Measurements from ENCODE around the gene TRIM67.

The TRIM67 gene

GRCh38 chr1:231172411-231172810 lies 10.6 kb downstream of the TRIM67 start:
- no peak for DNase-seq

GRCh38 chr1:231176421-231176820 lies 14.6 kb downstream of the TRIM67 start:
- no peaks in the 10 kb centered on the region for H3K9me2 ChIP-seq (replicated peaks; ENCODE audit: insufficient read depth, low read length)
- H3K79me2 ChIP-seq (ENCODE audit: low read length): no peaks in the 10 kb centered on the region
- H3K4me2 ChIP-seq (ENCODE audit: low read depth, low read length): no peak overlapping the region
- no peaks in the 10 kb centered on the region for H3K4me1 ChIP-seq (ENCODE audit: low read length)
- H4K20me1 ChIP-seq (ENCODE audit: insufficient read depth, low read length): no peaks in the 10 kb centered on the region
- no peak overlapping the region for H2AFZ ChIP-seq (ENCODE audit: low read length)
- H3K4me3 ChIP-seq (ENCODE audit: low read length): no peak overlapping the region
- no peaks in the 10 kb centered on the region for H3K9me3 ChIP-seq (replicated peaks; ENCODE audit: insufficient read depth, low read length)
- no peak overlapping the region for H3K27ac ChIP-seq (ENCODE audit: low read length)
- H3K9ac ChIP-seq (ENCODE audit: low read length): no peak overlapping the region
- no peaks in the 10 kb centered on the region for H3K36me3 ChIP-seq (replicated peaks; ENCODE audit: insufficient read depth, low read length)
- no peak for TF ChIP-seq CTCF (IDR thresholded peaks at IDR 0.05; ENCODE audit: low read length)
- no peak for TF ChIP-seq EZH2 (optimal IDR thresholded peaks at IDR 0.05; ENCODE audit: low read depth, low read length)
- TF ChIP-seq EZH2phosphoT487 (IDR thresholded peaks at IDR 0.05; ENCODE audit: low read length): no peak
- no peaks in the 10 kb centered on the region for H3F3A ChIP-seq (ENCODE audit: insufficient read depth, low read length)
- DNase-seq: no peak
- no peaks in the 10 kb centered on the region for H3K27me3 ChIP-seq (replicated peaks; ENCODE audit: insufficient read depth, low read length)

More at GRCh38 chr1:231172411-231172810, 10.6 kb downstream of the TRIM67 start:
- no peaks in the 10 kb centered on the region for H3K4me1 ChIP-seq (ENCODE audit: low read length)
- no peak overlapping the region for H2AFZ ChIP-seq (ENCODE audit: low read length)
- H3K27ac ChIP-seq (ENCODE audit: low read length): no peak overlapping the region
- H3K27me3 ChIP-seq (replicated peaks; ENCODE audit: insufficient read depth, low read length): no peaks in the 10 kb centered on the region
- no peak overlapping the region for H3K9ac ChIP-seq (ENCODE audit: low read length)
- no peaks in the 10 kb centered on the region for H3F3A ChIP-seq (ENCODE audit: insufficient read depth, low read length)
- H3K9me3 ChIP-seq (replicated peaks; ENCODE audit: insufficient read depth, low read length): no peaks in the 10 kb centered on the region
- H3K9me2 ChIP-seq (replicated peaks; ENCODE audit: insufficient read depth, low read length): no peaks in the 10 kb centered on the region
- H3K4me3 ChIP-seq (ENCODE audit: low read length): no peak overlapping the region
- no peaks in the 10 kb centered on the region for H3K36me3 ChIP-seq (replicated peaks; ENCODE audit: insufficient read depth, low read length)
- TF ChIP-seq EZH2phosphoT487 (IDR thresholded peaks at IDR 0.05; ENCODE audit: low read length) (no peak), CTCF (IDR thresholded peaks at IDR 0.05; ENCODE audit: low read length) (no peak), EZH2 (optimal IDR thresholded peaks at IDR 0.05; ENCODE audit: low read depth, low read length) (no peak)
- H3K4me2 ChIP-seq (ENCODE audit: low read depth, low read length): no peak overlapping the region
- no peaks in the 10 kb centered on the region for H3K79me2 ChIP-seq (ENCODE audit: low read length)
- no peaks in the 10 kb centered on the region for H4K20me1 ChIP-seq (ENCODE audit: insufficient read depth, low read length)

- no peaks in the 10 kb centered on the region for H3K36me3 ChIP-seq (replicated peaks; ENCODE audit: insufficient read depth, low read length)
Measured at GRCh38 chr1:231177226-231177625, 15.4 kb downstream of the TRIM67 start.

More at GRCh38 chr1:231177226-231177625, 15.4 kb downstream of the TRIM67 start:
- Histone ChIP-seq H3K27ac (ENCODE audit: low read length) (no peak overlapping the region), H3F3A (ENCODE audit: insufficient read depth, low read length) (no peaks in the 10 kb centered on the region), H2AFZ (ENCODE audit: low read length) (no peak overlapping the region), H3K4me1 (ENCODE audit: low read length) (no peaks in the 10 kb centered on the region), H3K9me2 (replicated peaks; ENCODE audit: insufficient read depth, low read length) (no peaks in the 10 kb centered on the region), H3K4me2 (ENCODE audit: low read depth, low read length) (no peak overlapping the region), H3K9ac (ENCODE audit: low read length) (no peak overlapping the region), H3K27me3 (replicated peaks; ENCODE audit: insufficient read depth, low read length) (no peaks in the 10 kb centered on the region), H3K4me3 (ENCODE audit: low read length) (no peak overlapping the region), H3K9me3 (replicated peaks; ENCODE audit: insufficient read depth, low read length) (no peaks in the 10 kb centered on the region), H3K79me2 (ENCODE audit: low read length) (no peaks in the 10 kb centered on the region), H4K20me1 (ENCODE audit: insufficient read depth, low read length) (no peaks in the 10 kb centered on the region)
- TF ChIP-seq EZH2phosphoT487 (IDR thresholded peaks at IDR 0.05; ENCODE audit: low read length) (no peak), CTCF (IDR thresholded peaks at IDR 0.05; ENCODE audit: low read length) (no peak), EZH2 (optimal IDR thresholded peaks at IDR 0.05; ENCODE audit: low read depth, low read length) (no peak)
- no peak for DNase-seq
